CD4-positive, CD25-positive, alpha-beta regulatory T cell (primary cell): ENCODE data around the gene RASSF9. TPM values are rescaled to one million over a fixed set of nuclear protein-coding genes. Genes with fewer than 3 reads are reported as not detected.

Experiments
- ATAC-seq, 2 donors: fragments of 150-1000 bp; cut with Tn5 transposase; one replicate each; pipeline ENCODE4 v1.10.0; 2021; ENCODE audit warnings: low read depth in 2 of 2, moderate number of reproducible peaks in 2 of 2, moderate library complexity in 1 of 2
- DNase-seq, 3 donors: peaks; one replicate each; pipeline versions ENCODE4 v3.0.0 to v3.0.0-alpha.2; 2012 to 2022; ENCODE audit warnings: mixed read lengths in 1 of 3
- H3K27ac ChIP-seq: one replicate; pipeline ENCODE4 v1.7.0; 2013; ENCODE audit warnings: mild to moderate bottlenecking, low read length; ENCODE audit not compliant: insufficient read depth, poor library complexity, severe bottlenecking
- H3K27me3 ChIP-seq: one replicate; pipeline ENCODE4 v1.7.0; 2013; ENCODE audit warnings: low read length; ENCODE audit not compliant: control insufficient read depth, insufficient read depth
- H3K36me3 ChIP-seq: one replicate; pipeline ENCODE4 v1.7.0; 2013; ENCODE audit warnings: mild to moderate bottlenecking, low read length, moderate library complexity; ENCODE audit not compliant: control insufficient read depth, insufficient read depth
- H3K4me1 ChIP-seq: 2 replicates; pipeline ENCODE4 v1.7.0; 2013; ENCODE audit warnings: mild to moderate bottlenecking, low read length; ENCODE audit not compliant: insufficient read depth, control insufficient read depth, poor library complexity, severe bottlenecking
- H3K4me3 ChIP-seq: one replicate; pipeline ENCODE4 v1.7.0; 2013; ENCODE audit warnings: low read depth, mild to moderate bottlenecking, low read length, moderate library complexity
- H3K9me3 ChIP-seq, 2 experiments: 1 replicate in 1 of 2; 2 replicates in 1 of 2; pipeline ENCODE4 v1.7.0; 2013; ENCODE audit warnings: low read length in 2 of 2, mild to moderate bottlenecking in 1 of 2, moderate library complexity in 1 of 2; ENCODE audit not compliant: control insufficient read depth in 2 of 2
- H3K27ac Mint-ChIP-seq, 3 donors: one replicate each; pipeline ENCODE4 v1.8.0; 2020 to 2022; ENCODE audit warnings: mild to moderate bottlenecking in 3 of 3, mixed read lengths in 3 of 3, moderate library complexity in 2 of 3
- H3K27me3 Mint-ChIP-seq: one replicate; pipeline ENCODE4 v1.8.0; 2022; ENCODE audit warnings: mild to moderate bottlenecking, mixed read lengths
- H3K36me3 Mint-ChIP-seq: one replicate; pipeline ENCODE4 v1.8.0; 2020; ENCODE audit warnings: mixed read lengths
- H3K4me1 Mint-ChIP-seq, 4 donors: one replicate each; pipeline ENCODE4 v1.8.0; 2020 to 2022; ENCODE audit warnings: mixed read lengths in 4 of 4, mild to moderate bottlenecking in 1 of 4
- H3K4me3 Mint-ChIP-seq, 4 donors: one replicate each; pipeline ENCODE4 v1.8.0; 2020 to 2022; ENCODE audit warnings: mild to moderate bottlenecking in 4 of 4, mixed read lengths in 4 of 4, moderate library complexity in 3 of 4
- H3K9me3 Mint-ChIP-seq, 7 donors: one replicate each; pipeline ENCODE4 v1.8.0; 2020 to 2022; ENCODE audit warnings: mixed read lengths in 7 of 7, mild to moderate bottlenecking in 3 of 7, moderate library complexity in 2 of 7
- polyA plus RNA-seq, 4 donors: library from polyadenylated mRNA; unstranded; fragments of 300-500 nt; fragmentation: Illumina TruSeq; gene quantifications; one replicate each; pipeline ENCODE4 v1.2.3, GENCODE V29; 2021
- total RNA-seq: library from RNA; stranded (reverse); gene quantifications from one replicate; pipeline ENCODE4 v1.2.3, GENCODE V29; 2022

The RASSF9 gene
- total and polyA plus RNA-seq, 5 donors from 2014 or later, result not detected

DNA sequence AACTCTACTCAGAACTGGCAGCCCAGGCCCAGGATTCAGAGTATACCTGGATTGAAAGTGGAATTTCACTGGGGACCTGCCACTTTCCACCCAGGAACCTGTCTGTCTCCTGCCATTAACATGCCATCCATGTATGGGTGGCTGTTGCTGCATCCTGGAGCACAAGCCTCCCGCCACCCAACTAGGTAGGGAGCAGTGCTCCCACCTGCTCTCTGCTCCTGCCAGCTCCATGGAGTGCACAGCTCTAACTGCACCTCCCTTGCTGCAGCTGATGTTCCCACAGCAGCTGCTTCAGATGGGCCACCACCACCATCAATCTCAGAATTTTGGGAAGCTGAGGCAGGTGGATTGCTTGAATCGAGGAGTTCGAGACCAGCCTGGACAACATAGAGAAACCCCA, 20.8 kb upstream of the RASSF9 start:
- Histone ChIP-seq H3K4me3 (no peak overlapping the region), H3K9me3 (no peaks in the 10 kb centered on the region), H3K27ac (no peak overlapping the region), H3K27me3 (no peaks in the 10 kb centered on the region), H3K4me1 (no peaks in the 10 kb centered on the region), H3K36me3 (no peaks in the 10 kb centered on the region)
- Mint-ChIP-seq H3K36me3 (no peaks in the 10 kb centered on the region), H3K9me3 (peaks cover 0 to 13% (median 9%) of the 10 kb centered on the region in 7 donors), H3K27ac (no peak overlapping the region), H3K27me3 (no peaks in the 10 kb centered on the region), H3K4me3 (no peak overlapping the region), H3K4me1 (no peaks in the 10 kb centered on the region)
- ATAC-seq, result no peak
- DNase-seq, result no peak

DNA sequence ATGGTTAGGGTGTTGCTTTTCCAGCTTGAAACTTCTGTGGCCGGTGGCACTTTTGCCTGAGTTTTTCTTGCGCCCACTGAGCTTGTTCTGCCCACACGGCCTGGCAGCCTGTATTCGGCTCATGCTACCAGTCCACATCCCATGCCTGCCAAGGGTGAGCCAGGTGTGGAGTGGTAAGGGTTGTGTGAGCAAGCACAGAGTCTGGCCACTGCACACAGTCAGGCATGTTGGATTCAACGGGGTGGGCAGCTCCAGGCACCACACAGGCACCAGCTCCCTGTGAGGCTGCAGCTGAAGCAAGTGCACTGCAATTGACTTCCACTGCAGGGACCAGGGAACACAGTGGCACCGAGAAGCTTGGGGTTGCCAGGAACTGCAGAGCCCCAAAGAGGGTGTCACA, 19.1 kb upstream of the RASSF9 start:
- H3K4me1 Mint-ChIP-seq, result no peaks in the 10 kb centered on the region
- Histone ChIP-seq H3K27me3 (no peaks in the 10 kb centered on the region), H3K4me1 (no peaks in the 10 kb centered on the region), H3K4me3 (no peak overlapping the region), H3K36me3 (no peaks in the 10 kb centered on the region), H3K27ac (no peak overlapping the region), H3K9me3 (no peaks in the 10 kb centered on the region)
- H3K4me3 Mint-ChIP-seq, result no peak overlapping the region
- H3K9me3 Mint-ChIP-seq, result peaks cover 0 to 9% (median 6%) of the 10 kb centered on the region in 7 donors
- H3K27ac Mint-ChIP-seq, result no peak overlapping the region
- H3K36me3 Mint-ChIP-seq, result no peaks in the 10 kb centered on the region
- no peak for DNase-seq
- ATAC-seq, result no peak
- no peaks in the 10 kb centered on the region for H3K27me3 Mint-ChIP-seq

DNA sequence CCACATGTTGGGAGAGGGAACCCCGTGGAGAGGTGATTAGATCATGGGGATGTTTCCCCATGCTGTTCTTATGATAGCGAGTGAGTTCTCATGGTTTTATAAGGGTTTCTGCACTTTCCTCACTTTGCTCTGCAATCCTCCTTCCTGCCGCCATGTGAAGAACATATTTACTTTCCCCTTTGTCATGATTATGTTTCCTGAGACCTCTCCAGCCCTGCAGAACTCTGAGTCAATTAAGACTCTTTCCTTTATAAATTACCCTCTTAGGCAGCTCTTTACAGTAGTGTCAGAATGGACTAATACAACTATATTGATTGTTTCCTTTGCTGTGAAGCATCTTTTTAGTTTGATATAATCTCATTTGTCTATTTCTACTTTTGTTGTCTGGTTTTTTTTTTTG, 13.1 kb upstream of the RASSF9 start:
- DNase-seq (no peak), ATAC-seq (no peak)
- H3K27me3 Mint-ChIP-seq, result no peaks in the 10 kb centered on the region
- H3K27ac Mint-ChIP-seq, result no peak overlapping the region
- H3K27ac ChIP-seq, result no peak overlapping the region
- no peak overlapping the region for H3K4me3 Mint-ChIP-seq
- H3K4me1 ChIP-seq, result no peaks in the 10 kb centered on the region
- H3K27me3 ChIP-seq, result no peaks in the 10 kb centered on the region
- no peaks in the 10 kb centered on the region for H3K4me1 Mint-ChIP-seq
- peaks cover 0 to 16% (median 2%) of the 10 kb centered on the region in 7 donors for H3K9me3 Mint-ChIP-seq
- H3K4me3 ChIP-seq, result no peak overlapping the region
- H3K36me3 ChIP-seq, result no peaks in the 10 kb centered on the region
- H3K36me3 Mint-ChIP-seq, result no peaks in the 10 kb centered on the region
- H3K9me3 ChIP-seq, result no peaks in the 10 kb centered on the region

DNA sequence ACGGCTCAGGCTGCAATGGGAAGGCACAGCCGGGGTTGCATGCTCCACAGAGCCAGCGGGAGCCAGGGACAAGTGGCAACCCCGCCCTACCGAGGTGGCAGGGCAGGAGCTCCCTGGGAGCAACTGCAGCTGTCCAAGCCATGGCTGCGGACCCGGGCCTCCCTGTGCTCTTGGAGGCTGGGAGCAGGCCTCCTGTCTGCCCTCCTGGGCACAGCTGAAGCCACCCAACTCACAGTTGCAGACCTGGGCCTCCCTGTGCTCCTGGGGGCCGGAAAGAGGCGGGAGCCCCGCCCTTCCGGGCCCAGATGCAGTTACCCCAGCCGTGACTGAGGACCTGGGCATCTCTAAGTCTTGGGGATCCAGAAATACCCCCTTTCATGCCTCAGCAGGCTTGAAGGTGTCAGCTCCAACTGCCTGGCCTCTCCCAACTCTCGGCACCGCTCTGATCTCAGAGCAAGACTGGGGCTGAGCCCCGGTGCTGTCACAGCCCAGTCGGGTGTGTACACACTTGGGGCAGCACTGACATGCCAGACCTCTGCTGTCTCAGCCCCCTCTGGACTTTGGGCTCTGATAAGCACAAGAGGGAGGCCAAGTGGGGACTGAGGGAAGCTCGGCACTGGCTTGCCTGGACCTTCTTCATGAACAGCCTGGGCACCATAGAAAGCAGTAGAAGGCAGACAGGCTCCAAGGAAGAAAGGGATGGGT, 7.5 kb upstream of the RASSF9 start:
- H3K27me3 Mint-ChIP-seq, result no peaks in the 10 kb centered on the region

DNA sequence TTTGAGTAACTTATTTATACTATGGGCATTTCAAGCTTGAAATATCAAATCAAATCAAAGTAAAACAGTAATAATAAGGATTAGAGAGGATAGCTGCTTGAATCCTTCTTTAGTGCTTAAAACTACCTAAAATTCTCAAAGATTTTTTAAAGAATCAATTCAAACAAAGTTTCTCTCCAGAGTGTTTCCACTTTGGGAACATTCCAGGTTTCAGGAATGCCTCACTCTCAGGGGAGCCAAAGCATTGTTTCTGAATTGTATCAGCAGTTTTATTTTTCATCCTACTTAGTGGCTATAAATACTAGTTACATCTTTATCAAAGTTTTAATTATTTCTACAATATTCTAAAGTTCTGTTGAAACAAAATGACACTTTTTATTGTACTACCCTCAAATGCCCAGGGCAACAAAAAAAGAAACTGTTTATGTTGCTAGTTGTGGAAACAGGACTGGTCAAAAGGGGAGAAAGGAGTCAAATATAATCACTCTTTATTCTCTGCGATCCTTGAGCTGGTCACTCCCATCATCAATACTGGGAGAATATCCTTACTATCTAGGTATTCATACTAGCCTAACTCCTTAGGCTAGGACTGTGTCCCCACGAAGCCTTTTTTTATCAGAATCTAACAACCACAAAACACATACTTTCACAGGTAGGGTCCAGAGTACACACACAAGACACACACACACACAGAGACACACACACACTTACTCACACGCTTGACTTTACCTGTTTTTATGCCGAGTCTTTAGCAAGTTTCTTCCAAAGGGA, 598 bp downstream of the RASSF9 start:
- Histone ChIP-seq H3K9me3 (no peaks in the 10 kb centered on the region), H3K27me3 (no peaks in the 10 kb centered on the region), H3K4me1 (no peaks in the 10 kb centered on the region), H3K36me3 (no peaks in the 10 kb centered on the region), H3K27ac (no peak overlapping the region), H3K4me3 (no peak overlapping the region)
- H3K9me3 Mint-ChIP-seq, result peaks cover 0 to 1% (median 0%) of the 10 kb centered on the region in 7 donors
- H3K27me3 Mint-ChIP-seq, result no peaks in the 10 kb centered on the region
- H3K4me1 Mint-ChIP-seq, result no peaks in the 10 kb centered on the region
- DNase-seq (no peak), ATAC-seq (no peak)
- no peak overlapping the region for H3K4me3 Mint-ChIP-seq
- no peak overlapping the region for H3K27ac Mint-ChIP-seq
- no peaks in the 10 kb centered on the region for H3K36me3 Mint-ChIP-seq

More for the DNA sequence above, 7.5 kb upstream of the RASSF9 start:
- no peaks in the 10 kb centered on the region for H3K27me3 ChIP-seq
- H3K4me1 Mint-ChIP-seq, result no peaks in the 10 kb centered on the region
- H3K9me3 ChIP-seq, result no peaks in the 10 kb centered on the region
- H3K4me3 ChIP-seq, result no peak overlapping the region
- DNase-seq (no peak), ATAC-seq (no peak)
- no peak overlapping the region for H3K27ac ChIP-seq
- no peaks in the 10 kb centered on the region for H3K36me3 ChIP-seq
- no peak overlapping the region for H3K27ac Mint-ChIP-seq
- H3K36me3 Mint-ChIP-seq, result no peaks in the 10 kb centered on the region
- peaks cover 0 to 3% (median 0%) of the 10 kb centered on the region in 7 donors for H3K9me3 Mint-ChIP-seq
- H3K4me3 Mint-ChIP-seq, result no peak overlapping the region
- no peaks in the 10 kb centered on the region for H3K4me1 ChIP-seq

DNA sequence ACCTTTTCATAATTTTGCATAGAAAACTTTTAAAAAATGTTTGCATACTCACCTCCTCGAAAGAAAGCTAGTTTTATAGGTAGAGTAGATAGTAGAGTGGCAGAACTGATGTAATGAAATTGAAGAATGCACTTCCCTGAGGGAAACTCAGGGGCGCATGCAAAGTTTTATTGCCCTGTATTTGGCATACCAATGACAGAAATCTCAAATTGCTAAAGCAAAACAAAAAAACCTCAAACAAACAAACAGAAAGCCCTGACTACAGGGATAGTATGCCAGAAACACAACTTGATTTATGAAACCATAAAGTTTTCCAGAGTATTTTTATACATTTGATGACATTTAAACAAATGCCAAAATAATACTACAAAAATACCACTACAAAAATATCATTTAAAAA, 1.8 kb downstream of the RASSF9 start:
- H3K27me3 ChIP-seq, result no peaks in the 10 kb centered on the region
- Mint-ChIP-seq H3K36me3 (no peaks in the 10 kb centered on the region), H3K27ac (no peak overlapping the region), H3K4me3 (no peak overlapping the region), H3K4me1 (no peaks in the 10 kb centered on the region), H3K27me3 (no peaks in the 10 kb centered on the region), H3K9me3 (peaks cover 0 to 4% (median 0%) of the 10 kb centered on the region in 7 donors)
- H3K27ac ChIP-seq, result no peak overlapping the region
- no peaks in the 10 kb centered on the region for H3K4me1 ChIP-seq
- H3K4me3 ChIP-seq, result no peak overlapping the region
- no peaks in the 10 kb centered on the region for H3K9me3 ChIP-seq
- ATAC-seq (no peak), DNase-seq (no peak)
- no peaks in the 10 kb centered on the region for H3K36me3 ChIP-seq

DNA sequence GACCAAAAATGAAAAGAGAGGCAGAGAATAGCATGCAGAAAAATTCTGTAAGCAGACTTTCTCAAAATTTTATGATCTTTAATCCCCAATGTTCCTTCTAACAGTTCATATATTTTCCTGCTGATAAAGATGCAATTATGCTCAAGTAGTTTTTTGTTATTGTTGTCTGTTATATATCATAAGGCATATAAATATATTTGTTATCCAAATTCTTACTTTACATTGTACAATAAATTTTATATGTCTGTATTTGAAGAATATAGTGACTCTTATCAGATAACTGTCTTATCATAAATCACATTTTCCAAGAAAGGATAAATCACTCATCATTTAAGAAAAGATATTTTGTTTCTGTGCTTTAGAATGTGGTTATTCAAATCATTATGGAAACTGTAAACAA, 2.6 kb downstream of the RASSF9 start:
- H3K27me3 ChIP-seq, result no peaks in the 10 kb centered on the region
- Mint-ChIP-seq H3K9me3 (peaks cover 0 to 7% (median 0%) of the 10 kb centered on the region in 7 donors), H3K4me1 (no peaks in the 10 kb centered on the region)

More for the DNA sequence above, 2.6 kb downstream of the RASSF9 start:
- no peak overlapping the region for H3K4me3 ChIP-seq
- ATAC-seq (no peak), DNase-seq (no peak)
- H3K27ac Mint-ChIP-seq, result no peak overlapping the region
- H3K27me3 Mint-ChIP-seq, result no peaks in the 10 kb centered on the region
- no peaks in the 10 kb centered on the region for H3K36me3 ChIP-seq
- H3K4me1 ChIP-seq, result no peaks in the 10 kb centered on the region
- H3K9me3 ChIP-seq, result peaks cover 0 to 2% of the 10 kb centered on the region in 2 experiments
- H3K4me3 Mint-ChIP-seq, result no peak overlapping the region
- H3K36me3 Mint-ChIP-seq, result no peaks in the 10 kb centered on the region
- H3K27ac ChIP-seq, result no peak overlapping the region
